ENCODE measurements around the gene FYTTD1.

DNA sequence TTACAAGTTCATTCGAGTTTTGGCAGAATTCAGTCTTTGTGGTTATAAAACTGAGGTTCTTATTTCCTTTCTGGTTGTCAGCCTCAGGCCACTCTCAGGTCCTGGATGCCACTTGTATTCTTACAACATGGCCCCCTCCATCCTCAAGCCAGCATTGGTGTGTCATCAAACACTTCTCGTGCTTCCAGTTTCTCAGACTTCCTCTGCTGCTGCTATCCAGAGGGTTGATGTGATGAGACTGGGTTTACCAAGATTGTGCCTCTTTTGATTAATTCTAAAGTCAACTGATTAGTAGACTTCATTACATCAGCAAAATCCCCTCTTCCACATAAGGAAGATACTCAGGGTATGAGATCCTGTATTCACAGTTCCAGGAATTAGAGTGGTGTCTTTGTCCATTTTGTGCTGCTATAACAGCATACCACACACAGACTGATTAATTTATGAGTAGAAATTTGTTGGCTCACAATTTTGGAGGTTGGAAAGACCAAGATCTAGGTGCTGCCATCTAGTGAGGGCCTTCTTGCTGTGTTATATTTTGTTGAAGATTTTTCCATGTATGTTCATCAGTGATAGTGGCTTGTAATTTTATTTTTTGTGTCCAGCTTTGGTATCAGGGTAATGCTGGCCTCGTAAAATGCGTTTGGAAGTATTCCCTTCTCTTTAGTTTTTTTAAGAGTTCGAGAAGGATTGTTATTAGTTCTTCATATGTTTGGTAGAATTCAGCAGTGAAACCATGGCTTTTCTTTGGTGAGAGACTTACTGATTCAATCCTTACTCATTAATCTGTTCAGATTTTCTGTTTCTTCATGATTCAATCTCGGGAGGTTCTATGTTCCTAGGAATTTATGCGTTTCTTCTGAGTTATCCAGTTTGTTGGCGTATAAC, 52.5 kb downstream of the FYTTD1 start:
- TF ChIP-seq, protein P1, sequence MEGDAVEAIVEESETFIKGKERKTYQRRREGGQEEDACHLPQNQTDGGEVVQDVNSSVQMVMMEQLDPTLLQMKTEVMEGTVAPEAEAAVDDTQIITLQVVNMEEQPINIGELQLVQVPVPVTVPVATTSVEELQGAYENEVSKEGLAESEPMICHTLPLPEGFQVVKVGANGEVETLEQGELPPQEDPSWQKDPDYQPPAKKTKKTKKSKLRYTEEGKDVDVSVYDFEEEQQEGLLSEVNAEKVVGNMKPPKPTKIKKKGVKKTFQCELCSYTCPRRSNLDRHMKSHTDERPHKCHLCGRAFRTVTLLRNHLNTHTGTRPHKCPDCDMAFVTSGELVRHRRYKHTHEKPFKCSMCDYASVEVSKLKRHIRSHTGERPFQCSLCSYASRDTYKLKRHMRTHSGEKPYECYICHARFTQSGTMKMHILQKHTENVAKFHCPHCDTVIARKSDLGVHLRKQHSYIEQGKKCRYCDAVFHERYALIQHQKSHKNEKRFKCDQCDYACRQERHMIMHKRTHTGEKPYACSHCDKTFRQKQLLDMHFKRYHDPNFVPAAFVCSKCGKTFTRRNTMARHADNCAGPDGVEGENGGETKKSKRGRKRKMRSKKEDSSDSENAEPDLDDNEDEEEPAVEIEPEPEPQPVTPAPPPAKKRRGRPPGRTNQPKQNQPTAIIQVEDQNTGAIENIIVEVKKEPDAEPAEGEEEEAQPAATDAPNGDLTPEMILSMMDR (IDR thresholded peaks at IDR 0.05), result peak in 1 of 3 experiments; percentile 29
- TF ChIP-seq POLR2A (IDR thresholded peaks at IDR 0.05; ENCODE audit: low read depth) (no peak), POLR2AphosphoS5 (IDR thresholded peaks at IDR 0.05) (no peak)
